LoVo (cell line): ENCODE data around the gene RTF1.
"Not testable (repeated sequence)": the region's sequence is repeated elsewhere in the genome, so short reads cannot be mapped to it uniquely, and the experiment has no call there.

Experiments
- DNase-seq: peaks from one replicate; pipeline ENCODE4 v3.0.0-alpha.2; 2016; ENCODE audit warnings: low spot score

Gene RTF1

GRCh38 chr15:41437448-41437847, 20.6 kb downstream of the RTF1 start:
- no peak for DNase-seq

- no peak for DNase-seq
Observed at GRCh38 chr15:41438206-41438605, 21.3 kb downstream of the RTF1 start.

DNA sequence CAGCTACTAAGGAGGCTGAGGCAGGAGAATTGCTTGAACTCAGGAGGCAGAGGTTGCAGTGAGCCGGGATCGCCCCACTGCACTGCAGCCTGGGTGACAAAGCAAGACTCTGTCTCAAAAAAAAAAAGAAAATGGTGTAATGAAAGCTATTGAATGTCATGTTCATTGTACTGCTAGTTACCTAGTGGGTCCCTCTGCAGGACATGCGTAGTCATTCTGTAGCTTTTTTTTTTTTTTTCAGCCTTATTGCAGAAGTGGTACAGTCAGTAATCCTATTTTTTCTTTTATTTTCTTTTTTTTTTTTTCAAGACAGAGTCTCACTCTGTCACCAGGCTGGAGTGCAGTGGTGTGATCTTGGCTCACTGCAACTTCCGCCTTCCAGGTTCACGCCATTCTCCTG, 21.9 kb downstream of the RTF1 start:
- DNase-seq, result not testable (repeated sequence)

GRCh38 chr15:41443275-41443674, 26.4 kb downstream of the RTF1 start:
- DNase-seq, result no peak

- DNase-seq, result no peak
Observed at GRCh38 chr15:41445399-41445798, 28.5 kb downstream of the RTF1 start.

- DNase-seq, result no peak
Observed at GRCh38 chr15:41462084-41462795, 45.3 kb downstream of the RTF1 start.

DNA sequence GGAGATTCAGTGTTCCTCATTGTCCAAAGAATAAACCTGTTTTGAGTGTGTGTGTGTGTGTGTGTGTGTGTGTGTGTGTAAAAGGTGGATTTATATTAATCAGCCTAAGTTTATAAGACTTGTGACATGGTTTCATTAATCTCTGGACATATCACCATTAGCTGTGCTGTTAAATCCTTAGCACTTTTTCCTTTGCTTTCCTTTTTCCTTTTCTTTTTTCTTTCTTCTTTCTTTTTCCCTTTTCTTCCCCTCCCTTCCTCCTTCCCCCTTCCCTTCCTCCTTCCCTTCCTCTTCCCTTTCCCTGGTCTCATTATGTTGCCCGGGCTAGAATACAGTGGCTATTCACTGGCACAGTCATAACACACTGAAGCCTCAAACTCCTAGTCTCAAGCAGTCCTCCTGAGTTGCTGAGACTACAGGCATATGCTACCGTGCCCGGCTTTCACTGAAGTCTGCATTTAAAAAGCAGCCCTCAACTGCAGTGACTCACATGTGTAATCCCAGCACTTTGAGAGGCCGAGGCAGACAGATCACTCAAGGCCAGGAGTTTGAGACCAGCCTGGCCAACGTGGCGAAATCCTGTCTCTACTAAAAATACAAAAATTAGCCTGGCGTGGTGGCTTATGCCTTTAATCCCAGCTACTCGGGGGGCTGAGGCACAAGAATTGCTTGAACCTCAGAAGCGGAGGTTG, 48.1 kb downstream of the RTF1 start:
- DNase-seq, result no peak

- DNase-seq, result peak; percentile 56
Observed at GRCh38 chr15:41465822-41466421, 49.0 kb downstream of the RTF1 start.

DNA sequence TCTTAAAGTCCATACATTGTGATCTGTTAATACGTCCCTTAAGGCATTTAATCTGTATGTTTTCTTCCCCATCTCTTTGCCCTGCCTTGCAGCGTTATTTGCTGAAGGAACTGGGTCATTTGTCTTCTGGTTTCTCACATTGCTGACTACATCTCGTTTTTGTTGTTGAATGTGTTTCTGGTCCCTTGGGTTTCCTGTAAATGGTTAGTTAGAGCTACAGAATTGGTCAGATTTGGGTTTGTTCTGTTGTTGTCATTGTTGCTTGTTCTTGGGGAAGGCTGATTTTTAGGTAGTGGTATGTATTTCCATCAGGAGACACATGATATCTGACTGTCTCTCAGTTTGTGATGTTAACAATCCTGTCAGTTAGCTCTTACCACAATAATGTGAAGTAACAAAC, 49.8 kb downstream of the RTF1 start:
- no peak for DNase-seq

DNA sequence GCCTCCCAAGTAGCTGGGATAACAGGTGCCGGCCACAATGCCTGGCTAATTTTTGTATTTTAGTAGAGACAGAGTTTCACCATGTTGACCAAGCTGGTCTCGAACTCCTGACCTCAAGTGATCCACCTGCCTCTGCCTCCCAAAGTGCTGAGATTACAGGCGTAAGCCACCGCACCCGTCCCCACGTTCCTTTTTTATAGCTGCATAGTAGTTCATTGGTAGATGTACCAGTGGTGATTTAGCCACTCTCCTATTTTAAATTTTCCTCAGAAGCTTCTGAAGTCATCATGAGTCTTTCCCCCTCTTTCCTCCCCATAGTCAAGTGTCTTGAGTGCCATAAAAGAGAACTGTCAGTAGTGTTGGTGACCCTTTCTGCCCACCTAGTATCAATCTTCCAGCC, 52.7 kb downstream of the RTF1 start:
- not testable (repeated sequence) for DNase-seq

GRCh38 chr15:41473418-41473817, 56.5 kb downstream of the RTF1 start:
- no peak for DNase-seq

GRCh38 chr15:41474436-41474835, 57.5 kb downstream of the RTF1 start:
- no peak for DNase-seq

DNA sequence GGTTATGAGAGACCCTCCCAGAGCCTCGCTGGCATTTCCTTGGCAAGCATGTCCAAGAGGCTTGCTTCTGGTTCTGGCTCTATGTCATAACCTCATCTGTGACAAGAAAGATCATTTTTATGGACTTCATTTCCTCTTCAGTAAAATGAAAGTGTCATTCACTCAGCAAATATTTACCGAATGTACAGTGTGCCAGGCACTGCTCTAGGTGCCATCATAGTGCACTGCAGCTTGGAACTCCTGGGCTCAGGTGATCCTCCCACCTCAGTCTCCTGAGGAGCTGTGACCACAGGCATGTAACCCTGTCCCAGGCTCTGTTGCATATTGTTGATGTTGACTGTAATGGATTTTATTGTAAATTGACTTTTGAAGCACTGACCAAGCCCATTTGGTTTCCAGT, 58.0 kb downstream of the RTF1 start:
- no peak for DNase-seq

DNA sequence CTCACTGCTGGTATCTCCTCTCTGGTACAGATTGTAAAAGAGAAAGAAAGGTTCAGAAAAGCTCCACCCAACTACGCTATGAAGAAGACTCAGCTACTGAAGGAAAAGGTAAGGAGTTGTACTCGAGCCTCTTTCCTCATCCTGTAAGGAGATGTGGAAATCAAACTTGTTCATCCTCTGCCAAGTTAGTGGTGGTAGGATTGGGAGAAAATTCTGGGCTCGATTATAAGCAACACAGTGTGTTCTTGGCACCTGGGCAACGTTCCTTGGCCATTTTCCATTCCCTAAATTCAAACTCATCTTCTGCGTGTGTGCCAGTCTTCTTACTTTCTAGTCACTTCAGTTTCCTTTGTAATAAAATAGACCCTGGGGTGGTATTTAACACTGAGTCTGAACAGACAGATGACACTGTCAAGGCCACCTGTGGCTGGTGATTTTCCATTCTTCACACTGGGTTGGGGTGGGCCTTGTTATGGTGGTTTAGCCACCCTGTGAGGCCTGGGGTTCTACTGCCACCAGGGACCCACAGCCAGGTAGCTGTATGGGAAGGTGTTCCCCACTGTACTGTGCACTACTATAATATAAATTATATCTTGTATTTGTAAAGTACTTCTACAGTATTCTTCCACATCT, 59.6 kb downstream of the RTF1 start:
- no peak for DNase-seq

- no peak for DNase-seq
Observed at GRCh38 chr15:41480396-41481140, 63.7 kb downstream of the RTF1 start.

- DNase-seq, result no peak
Observed at GRCh38 chr15:41482110-41482877, 65.4 kb downstream of the RTF1 start.

DNA sequence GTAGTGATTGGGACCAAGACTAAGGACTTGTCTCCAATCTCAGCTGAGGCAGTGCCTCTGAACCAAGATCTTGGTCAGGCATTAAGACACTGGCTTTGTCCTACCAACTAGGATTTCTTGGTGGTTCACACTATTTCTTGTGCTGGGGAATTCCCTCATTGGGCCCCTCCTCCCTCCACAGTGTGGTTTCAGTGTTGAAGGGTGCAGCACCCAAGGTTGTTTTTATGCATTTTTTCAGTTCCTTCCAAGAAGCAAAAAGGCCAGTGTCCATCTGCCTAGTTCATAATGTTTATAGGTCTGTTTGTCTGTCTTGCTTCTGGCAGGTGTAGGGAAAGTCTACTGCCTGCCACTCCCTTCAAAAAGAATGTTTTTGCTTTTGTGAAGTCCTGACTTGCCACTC, 66.2 kb downstream of the RTF1 start:
- DNase-seq, result no peak

DNA sequence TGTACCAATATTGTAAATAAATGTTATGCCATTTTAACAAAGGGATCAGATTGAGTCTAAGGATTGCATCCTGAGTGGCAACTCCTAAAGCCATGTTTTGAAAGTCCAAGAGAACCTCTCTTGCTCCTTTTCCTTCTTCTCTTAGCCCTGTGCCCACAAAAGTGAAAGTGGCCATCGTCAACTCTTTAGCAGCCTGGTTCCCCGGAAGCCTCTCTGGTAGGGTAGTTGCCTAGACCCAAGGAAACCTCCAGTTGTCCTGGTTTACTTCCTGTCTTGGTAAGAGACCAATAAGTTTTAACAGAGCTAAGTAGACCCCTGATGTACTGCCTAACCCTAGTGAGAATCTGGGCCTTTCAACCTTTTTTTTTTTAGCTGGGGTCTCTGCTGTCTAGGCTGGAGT, 66.6 kb downstream of the RTF1 start:
- no peak for DNase-seq

- DNase-seq, result no peak
Observed at GRCh38 chr15:41484937-41485625, 68.2 kb downstream of the RTF1 start.

- DNase-seq, result no peak
Observed at GRCh38 chr15:41486286-41486685, 69.4 kb downstream of the RTF1 start.

DNA sequence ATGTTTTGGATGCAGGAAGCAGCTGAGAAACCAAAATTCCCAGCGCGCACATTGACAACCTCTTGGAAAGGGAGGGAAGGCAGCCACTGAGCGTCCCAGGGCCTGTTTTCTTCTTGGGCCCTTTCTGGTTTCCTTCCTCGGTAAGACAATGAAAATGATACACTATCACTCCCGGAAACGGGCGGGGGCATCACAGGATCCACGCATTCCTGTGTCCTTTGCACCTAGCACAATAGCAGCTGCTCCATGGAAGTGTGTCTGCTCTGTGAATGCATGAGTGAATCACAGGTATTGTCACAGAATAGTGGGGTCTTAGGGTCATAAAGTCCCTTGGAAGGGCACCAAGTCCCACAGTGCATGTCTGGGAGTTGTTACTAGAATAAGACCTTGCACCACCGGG, 70.5 kb downstream of the RTF1 start:
- no peak for DNase-seq
